ENCODE results near the gene CERS1. TPM values are rescaled to one million over a fixed set of nuclear protein-coding genes. Genes with fewer than 3 reads are reported as not detected.
"Not testable (repeated sequence)": the region's sequence is repeated elsewhere in the genome, so short reads cannot be mapped to it uniquely, and the experiment has no call there.

CERS1 gene
- total and polyA plus RNA-seq, 5 donors: 1.1 to 1.9 (median 1.3) TPM

- Histone ChIP-seq H3K27ac (ENCODE audit: low read length) (no peak overlapping the region), H3K27me3 (ENCODE audit: control insufficient read depth, insufficient read depth) (no peaks in the 10 kb centered on the region), H3K4me3 (ENCODE audit: low read length) (no peak overlapping the region), H3K4me1 (ENCODE audit: control insufficient read depth, insufficient read depth, low read length) (no peaks in the 10 kb centered on the region), H3K9me3 (ENCODE audit: control insufficient read depth, low read length) (no peaks in the 10 kb centered on the region)
- DNase-seq (peak in 1 of 3 donors; percentile 14), ATAC-seq (no peak)
- 91% methylated on average over 25 of the region's 25 CpGs for WGBS
- intact Hi-C loops (cut with DNase I): no loop called here
Observed at GRCh38 chr19:18904334-18905057, 8.5 kb upstream of the CERS1 start.

GRCh38 chr19:18903156-18904037 is 7.4 kb upstream of the CERS1 start:
- ATAC-seq: no peak
- Histone ChIP-seq H3K27me3 (ENCODE audit: control insufficient read depth, insufficient read depth) (no peaks in the 10 kb centered on the region), H3K4me1 (ENCODE audit: control insufficient read depth, insufficient read depth, low read length) (no peaks in the 10 kb centered on the region), H3K9me3 (ENCODE audit: control insufficient read depth, low read length) (no peaks in the 10 kb centered on the region), H3K27ac (ENCODE audit: low read length) (no peak overlapping the region), H3K4me3 (ENCODE audit: low read length) (no peak overlapping the region)
- intact Hi-C loops (cut with DNase I): no loop called here
- no peak for DNase-seq
- 89% methylated on average over 29 of the region's 29 CpGs for WGBS

DNA sequence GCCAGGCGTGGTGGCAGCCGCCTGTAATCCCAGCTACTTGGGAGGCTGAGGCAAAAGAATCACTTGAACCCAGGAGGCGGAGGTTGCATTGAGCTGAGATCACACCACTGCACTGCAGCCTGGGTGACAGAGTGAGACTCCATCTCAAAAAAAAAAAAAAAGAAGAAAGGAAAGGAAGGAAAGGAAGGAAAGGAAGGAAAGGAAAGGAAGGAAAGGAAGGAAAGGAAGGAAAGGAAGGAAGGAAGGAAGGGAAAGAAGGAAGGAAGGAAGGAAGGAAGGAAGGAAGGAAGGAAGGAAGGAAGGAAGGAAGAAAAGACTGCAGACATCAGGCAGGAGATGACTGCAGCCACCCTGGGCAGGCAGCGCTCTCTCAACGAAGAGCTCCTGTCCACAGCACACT is 6.6 kb upstream of the CERS1 start:
- ATAC-seq; H3K4me1 ChIP-seq (ENCODE audit: control insufficient read depth, insufficient read depth, low read length); intact Hi-C loops (cut with DNase I); H3K27me3 ChIP-seq (ENCODE audit: control insufficient read depth, insufficient read depth); H3K9me3 ChIP-seq (ENCODE audit: control insufficient read depth, low read length); H3K4me3 ChIP-seq (ENCODE audit: low read length); DNase-seq; H3K27ac ChIP-seq (ENCODE audit: low read length): not testable (repeated sequence)
- WGBS: 96% methylated on average over 5 of the region's 5 CpGs

DNA sequence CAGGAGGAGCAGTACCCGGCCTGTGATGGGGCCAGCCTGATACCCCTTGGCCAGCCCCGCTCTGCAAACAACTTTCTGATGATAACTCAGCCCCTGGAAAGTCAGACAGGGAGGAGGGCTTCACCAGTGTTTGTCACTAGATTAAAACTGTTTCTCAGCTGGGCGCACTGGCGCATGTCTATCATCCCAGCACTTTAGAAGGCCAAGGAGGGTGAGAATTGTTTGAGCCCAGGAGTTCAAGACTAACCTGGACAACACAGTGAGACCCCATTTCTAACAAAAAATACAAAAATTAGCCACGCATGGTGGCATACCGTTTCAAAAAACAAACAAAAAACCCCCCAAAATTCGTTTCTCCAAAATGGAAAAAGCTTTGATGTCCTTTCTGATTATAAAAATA is 5.5 kb upstream of the CERS1 start:
- Histone ChIP-seq H3K27me3 (ENCODE audit: control insufficient read depth, insufficient read depth) (no peaks in the 10 kb centered on the region), H3K9me3 (ENCODE audit: control insufficient read depth, low read length) (no peaks in the 10 kb centered on the region), H3K4me1 (ENCODE audit: control insufficient read depth, insufficient read depth, low read length) (no peaks in the 10 kb centered on the region), H3K27ac (ENCODE audit: low read length) (no peak overlapping the region), H3K4me3 (ENCODE audit: low read length) (no peak overlapping the region)
- 93% methylated on average over 7 of the region's 7 CpGs for WGBS
- DNase-seq (no peak), ATAC-seq (no peak)
- intact Hi-C loops (cut with DNase I): no loop called here

DNA sequence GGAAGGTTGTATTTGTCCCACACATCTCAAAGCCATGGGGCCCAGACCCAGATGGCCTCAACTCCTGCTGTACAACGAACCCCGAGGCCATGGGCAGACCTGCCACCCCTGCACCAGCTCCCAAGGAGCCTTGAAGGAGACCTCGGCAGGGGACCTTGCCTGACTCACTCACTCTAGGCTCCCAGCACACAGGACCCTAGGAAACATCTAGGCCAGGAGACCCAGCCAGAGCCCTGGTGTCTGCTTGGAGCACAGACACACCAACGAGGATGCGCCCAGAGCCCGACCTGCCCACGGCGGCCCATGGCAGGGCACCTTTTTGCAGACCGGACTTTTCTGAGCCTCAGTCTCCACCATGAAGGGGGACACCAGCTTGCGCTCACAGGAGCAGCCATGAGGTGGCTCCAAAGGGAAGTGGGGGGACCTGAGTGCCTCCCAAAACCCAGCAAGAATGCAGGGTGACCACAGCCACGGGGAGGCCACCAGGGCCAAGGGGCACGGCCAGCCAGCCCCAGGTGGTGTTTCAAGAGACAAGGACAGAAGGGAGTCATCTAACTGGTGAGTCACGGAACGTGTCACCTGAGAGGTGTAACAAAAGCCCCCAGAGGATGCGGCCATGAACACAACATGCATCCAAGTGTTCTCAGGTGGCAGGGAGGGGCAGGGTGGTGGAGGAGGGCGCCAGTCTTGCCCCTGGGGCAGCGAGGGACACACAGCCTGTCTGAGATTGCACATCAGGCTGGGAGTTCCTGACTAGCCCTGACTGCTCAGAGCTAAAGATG is 4.9 kb upstream of the CERS1 start:
- H3K4me3 ChIP-seq (ENCODE audit: low read length): no peak overlapping the region
- no peaks in the 10 kb centered on the region for H3K27me3 ChIP-seq (ENCODE audit: control insufficient read depth, insufficient read depth)
- no peak overlapping the region for H3K27ac ChIP-seq (ENCODE audit: low read length)
- no peaks in the 10 kb centered on the region for H3K4me1 ChIP-seq (ENCODE audit: control insufficient read depth, insufficient read depth, low read length)
- intact Hi-C loops (cut with DNase I): no loop called here
- DNase-seq (no peak), ATAC-seq (no peak)
- no peaks in the 10 kb centered on the region for H3K9me3 ChIP-seq (ENCODE audit: control insufficient read depth, low read length)
- WGBS: 88% methylated on average over 17 of the region's 17 CpGs

- H3K4me1 ChIP-seq (ENCODE audit: control insufficient read depth, insufficient read depth, low read length): peaks cover 3% of the 10 kb centered on the region
- no peak for ATAC-seq
- no peaks in the 10 kb centered on the region for H3K27me3 ChIP-seq (ENCODE audit: control insufficient read depth, insufficient read depth)
- H3K4me3 ChIP-seq (ENCODE audit: low read length): no peak overlapping the region
- no peak overlapping the region for H3K27ac ChIP-seq (ENCODE audit: low read length)
- H3K9me3 ChIP-seq (ENCODE audit: control insufficient read depth, low read length): no peaks in the 10 kb centered on the region
- intact Hi-C loops (cut with DNase I): no loop called here
- peak in 2 of 3 donors; percentile 16 to 45 for DNase-seq
- 90% methylated on average over 20 of the region's 20 CpGs for WGBS
Observed at GRCh38 chr19:18899624-18900560, 3.9 kb upstream of the CERS1 start.

DNA sequence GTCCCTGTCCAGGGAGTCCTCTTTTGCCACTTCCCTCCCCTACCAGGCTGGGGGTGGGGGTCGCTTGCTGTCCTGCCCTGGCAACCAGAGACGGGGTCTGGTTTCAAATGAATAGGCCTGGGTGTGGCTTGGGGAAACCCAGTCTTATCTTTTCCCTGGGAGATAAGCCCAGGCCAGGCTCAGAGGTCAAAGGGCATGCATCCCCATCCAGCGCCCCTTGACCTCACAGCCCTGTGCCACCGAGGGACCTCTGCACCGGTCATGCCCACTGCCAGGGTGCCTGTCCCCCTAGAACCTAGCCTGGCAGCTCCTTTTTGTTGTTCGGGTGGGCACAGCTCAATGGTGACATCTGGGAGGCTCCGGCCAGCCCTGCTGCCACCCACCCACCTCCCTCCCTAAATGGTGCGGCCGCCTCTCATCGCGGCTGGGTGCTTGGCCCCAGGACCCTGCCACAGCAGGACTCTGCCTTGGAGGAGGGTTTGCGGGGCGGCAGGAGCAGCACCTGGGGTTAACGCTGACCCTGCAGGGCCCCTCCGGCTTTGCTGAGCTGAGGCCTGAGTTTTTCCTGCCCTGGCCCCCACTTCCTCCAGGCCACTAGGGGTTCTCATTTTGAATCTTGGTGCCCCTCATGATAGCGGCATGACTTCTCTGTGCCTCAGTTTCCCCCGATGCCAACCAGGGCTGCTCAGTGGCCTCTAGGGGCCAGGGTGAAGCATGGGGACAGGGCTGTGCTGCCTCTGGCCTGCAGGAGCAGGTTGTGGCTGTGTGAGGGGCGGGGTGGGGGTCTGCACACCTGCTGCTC is 2.9 kb upstream of the CERS1 start:
- WGBS: 74% methylated on average over 18 of the region's 18 CpGs
- Histone ChIP-seq H3K4me1 (ENCODE audit: control insufficient read depth, insufficient read depth, low read length) (peaks cover 5% of the 10 kb centered on the region), H3K27me3 (ENCODE audit: control insufficient read depth, insufficient read depth) (no peaks in the 10 kb centered on the region), H3K9me3 (ENCODE audit: control insufficient read depth, low read length) (no peaks in the 10 kb centered on the region), H3K4me3 (ENCODE audit: low read length) (no peak overlapping the region), H3K27ac (ENCODE audit: low read length) (no peak overlapping the region)
- ATAC-seq: no peak
- intact Hi-C loops (cut with DNase I): no loop called here
- peak in 1 of 3 donors; percentile 29 for DNase-seq

DNA sequence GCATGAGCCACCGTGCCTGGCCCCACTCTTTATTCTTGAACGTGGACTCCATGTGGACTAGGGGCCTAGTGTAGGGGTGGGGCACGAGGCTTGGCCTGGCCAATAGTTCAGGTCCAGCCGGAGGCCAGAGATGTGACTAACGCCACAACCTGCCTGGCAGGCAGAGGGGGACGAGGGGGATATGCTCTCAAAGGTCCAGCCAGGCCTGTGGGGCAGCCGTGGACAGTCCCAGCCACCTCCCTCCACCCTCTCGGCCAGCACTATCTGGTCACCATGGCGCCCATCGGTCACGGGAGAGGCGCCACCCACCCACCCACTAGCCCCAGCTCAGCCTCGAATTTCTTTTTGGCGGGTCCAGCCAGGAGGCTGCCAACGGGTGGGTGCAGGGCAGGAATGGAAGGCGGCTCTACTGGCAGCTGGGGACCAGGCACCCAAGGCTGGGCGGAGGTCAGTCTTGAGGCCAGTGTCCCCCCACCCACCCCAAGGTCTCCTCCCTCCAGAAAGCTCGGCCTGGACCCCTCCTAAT is 2.2 kb upstream of the CERS1 start:
- 42% methylated on average over 18 of the region's 18 CpGs for WGBS
- peaks cover 5% of the 10 kb centered on the region for H3K4me1 ChIP-seq (ENCODE audit: control insufficient read depth, insufficient read depth, low read length)
- intact Hi-C loops (cut with DNase I): no loop called here
- H3K27me3 ChIP-seq (ENCODE audit: control insufficient read depth, insufficient read depth): no peaks in the 10 kb centered on the region
- DNase-seq (peak in 2 of 3 donors; percentile 43 to 67), ATAC-seq (peak; percentile 6 to 10)
- no peak overlapping the region for H3K4me3 ChIP-seq (ENCODE audit: low read length)
- H3K9me3 ChIP-seq (ENCODE audit: control insufficient read depth, low read length): no peaks in the 10 kb centered on the region
- no peak overlapping the region for H3K27ac ChIP-seq (ENCODE audit: low read length)

DNA sequence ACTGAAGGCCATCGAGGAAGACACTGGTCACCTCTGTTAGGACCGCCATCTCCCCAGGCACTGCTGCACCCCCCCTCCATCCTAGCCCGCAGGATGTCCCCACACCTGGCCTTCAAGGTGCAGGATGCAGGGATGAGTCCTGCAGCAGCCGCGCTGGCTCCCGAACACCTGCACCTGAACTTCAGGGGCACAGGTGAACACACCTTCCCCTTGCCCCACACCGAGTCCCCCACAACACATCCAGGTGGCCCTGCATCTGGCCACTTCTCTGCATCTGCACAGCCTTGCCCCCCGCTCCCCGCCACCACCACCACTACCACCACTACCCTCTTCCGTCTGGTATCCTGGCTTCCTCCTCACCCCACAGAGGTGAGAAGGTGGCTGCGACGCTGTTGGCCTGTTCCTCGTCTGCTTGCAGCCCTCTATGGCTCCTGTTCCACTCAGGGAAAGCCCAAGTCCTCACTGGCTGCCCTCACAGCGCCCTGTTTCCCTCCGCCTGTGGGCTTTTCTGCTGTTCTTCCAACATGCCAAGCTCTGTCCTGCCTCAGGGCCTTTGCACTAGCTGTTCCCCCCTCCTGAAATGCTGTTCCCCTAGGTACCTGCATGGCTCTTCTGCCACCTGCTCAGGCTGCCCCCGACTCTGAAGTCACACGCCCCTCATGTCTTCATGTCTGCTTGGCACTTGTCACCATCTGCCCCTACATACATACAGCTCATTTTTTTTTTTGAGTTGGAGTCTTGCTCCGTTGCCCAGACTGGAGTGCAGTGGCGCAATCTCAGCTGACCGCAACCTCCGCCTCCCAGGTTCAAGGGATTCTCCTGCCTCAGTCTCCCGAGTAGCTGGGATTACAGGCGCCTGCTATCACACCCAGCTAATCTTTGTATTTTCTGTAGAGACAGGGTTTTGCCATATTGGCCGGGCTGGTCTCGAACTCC is 1.4 kb upstream of the CERS1 start:
- Histone ChIP-seq H3K9me3 (ENCODE audit: control insufficient read depth, low read length) (no peaks in the 10 kb centered on the region), H3K27me3 (ENCODE audit: control insufficient read depth, insufficient read depth) (no peaks in the 10 kb centered on the region), H3K4me3 (ENCODE audit: low read length) (no peak overlapping the region), H3K27ac (ENCODE audit: low read length) (no peak overlapping the region), H3K4me1 (ENCODE audit: control insufficient read depth, insufficient read depth, low read length) (peaks cover 5% of the 10 kb centered on the region)
- WGBS: 94% methylated on average over 25 of the region's 25 CpGs
- ATAC-seq (no peak), DNase-seq (no peak)
- intact Hi-C loops (cut with DNase I): no loop called here

Data from right cardiac atrium (tissue), 5 donors.